HG03342 (cell line): Measurements from ENCODE around the gene ZNF799.
"Not testable (repeated sequence)": the region's sequence is repeated elsewhere in the genome, so short reads cannot be mapped to it uniquely, and the experiment has no call there.

ENCODE experiments used
- ATAC-seq: cut with Tn5 transposase; IDR thresholded peaks from one replicate; pipeline ENCODE4 v1.9.1; 2021; ENCODE audit warnings: mild to moderate bottlenecking, moderate library complexity; ENCODE audit not compliant: unreplicated experiment

The ZNF799 gene

DNA sequence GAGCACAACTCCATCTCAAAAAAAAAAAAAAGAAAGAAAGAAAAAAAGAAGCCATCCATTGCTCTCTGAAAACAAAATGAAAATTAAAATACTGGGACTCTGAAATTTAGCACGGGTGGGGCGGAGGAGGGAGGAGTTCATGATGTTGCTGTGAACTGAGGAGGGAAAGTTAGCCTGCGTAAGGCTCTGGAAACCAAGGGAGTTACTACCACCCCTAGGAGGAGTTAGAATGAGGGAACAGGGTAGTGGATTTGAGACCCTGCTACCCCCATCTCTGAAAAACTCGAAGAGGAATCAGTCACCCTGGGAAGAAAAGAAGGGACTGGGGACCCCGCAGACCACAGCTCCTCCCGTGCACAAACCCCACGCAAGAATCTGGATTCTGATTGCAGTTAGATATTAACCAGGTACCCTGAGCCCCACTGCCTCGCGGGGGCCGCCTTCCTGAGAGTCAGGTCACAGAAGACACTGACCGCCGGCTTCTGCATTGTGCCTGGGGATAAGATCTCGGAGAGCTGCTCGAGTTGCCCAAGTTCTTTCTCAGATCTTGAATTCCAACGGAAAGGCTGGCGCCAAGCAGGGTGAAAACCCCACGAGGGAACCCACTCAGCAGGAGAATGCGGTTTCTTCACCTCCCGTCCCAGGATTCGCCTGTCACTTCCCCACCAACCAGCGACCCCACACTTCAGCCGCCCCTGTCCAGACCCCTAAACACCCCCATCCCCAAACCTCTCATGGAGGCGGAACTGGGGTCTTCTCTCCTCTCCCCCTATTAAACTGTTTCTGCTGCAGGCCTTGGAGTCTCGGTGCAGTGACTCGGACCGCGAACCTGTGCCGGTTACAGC is 36.5 kb downstream of the ZNF799 start:
- no peak for ATAC-seq

- not testable (repeated sequence) for ATAC-seq
These were observed 38.8 kb downstream of the ZNF799 start for GRCh38 chr19:12362236-12362635.

GRCh38 chr19:12353375-12353774 is 47.7 kb downstream of the ZNF799 start:
- ATAC-seq, result no peak

GRCh38 chr19:12350890-12351197 is 50.2 kb downstream of the ZNF799 start:
- ATAC-seq, result no peak

DNA sequence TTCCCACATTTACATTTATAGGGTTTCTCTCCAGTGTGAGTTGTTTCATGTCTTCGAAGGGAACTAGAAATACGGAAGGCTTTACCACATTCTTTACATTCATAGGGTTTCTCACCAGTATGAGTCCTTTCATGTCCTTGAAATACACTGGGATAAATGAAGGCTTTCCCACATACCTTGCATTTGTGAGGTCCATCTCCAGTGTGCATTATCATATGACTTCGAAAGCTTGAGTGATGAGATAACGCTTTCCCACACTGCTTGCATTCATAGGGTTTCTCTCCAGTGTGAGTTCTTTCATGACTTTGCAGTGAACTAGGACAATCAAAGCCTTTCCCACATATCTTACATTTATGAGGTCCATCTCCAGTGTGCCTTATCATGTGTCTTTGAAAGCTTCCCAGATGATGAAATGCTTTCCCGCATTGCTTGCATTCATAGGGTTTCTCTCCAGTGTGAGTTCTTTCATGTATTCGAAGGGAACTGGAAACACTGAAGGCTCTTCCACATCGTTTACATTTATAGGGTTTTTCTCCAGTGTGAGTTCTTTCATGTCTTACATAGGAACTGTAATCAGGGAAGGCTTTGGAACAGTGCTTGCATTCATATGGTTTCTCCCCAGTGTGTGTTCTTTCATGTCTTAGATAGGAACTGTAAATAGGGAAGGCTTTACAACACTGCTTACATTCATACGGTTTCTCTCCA is 50.7 kb downstream of the ZNF799 start:
- ATAC-seq, result no peak

DNA sequence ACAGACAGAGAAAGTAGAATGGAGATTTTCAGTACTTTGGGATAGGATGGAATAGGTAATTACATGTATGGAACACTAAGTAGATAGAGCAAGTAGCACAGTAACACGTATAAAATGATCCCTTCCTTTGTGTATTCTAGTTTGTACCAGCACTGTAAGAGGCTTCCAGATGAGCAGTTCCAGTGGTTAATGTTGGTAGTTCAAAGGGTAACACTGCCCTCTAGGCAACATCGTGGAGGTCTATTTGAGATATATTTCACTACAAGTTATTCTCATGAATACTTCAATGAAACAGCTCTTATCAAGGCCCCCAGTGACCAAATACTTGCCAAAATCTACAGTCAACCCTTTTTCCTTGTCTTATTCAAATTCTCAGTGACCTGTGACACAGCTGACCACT is 54.2 kb downstream of the ZNF799 start:
- no peak for ATAC-seq

GRCh38 chr19:12345197-12345596 is 55.9 kb downstream of the ZNF799 start:
- ATAC-seq, result no peak
